HUES48 (cell line): ENCODE measurements around the gene HEY2.
"Not testable (repeated sequence)": the region's sequence is repeated elsewhere in the genome, so short reads cannot be mapped to it uniquely, and the experiment has no call there.

Source experiments
- H3K27ac ChIP-seq: one replicate; pipeline ENCODE4 v1.7.0; 2013; ENCODE audit warnings: low read depth, low read length, inconsistent platforms
- H3K27me3 ChIP-seq: 2 replicates; pipeline ENCODE4 v1.6.1; 2013; ENCODE audit warnings: mild to moderate bottlenecking, low read length; ENCODE audit not compliant: control insufficient read depth, insufficient read depth
- H3K36me3 ChIP-seq: 2 replicates; pipeline ENCODE4 v1.6.1; 2013; ENCODE audit warnings: low read length; ENCODE audit not compliant: control insufficient read depth, insufficient read depth
- H3K4me1 ChIP-seq: 2 replicates; pipeline ENCODE4 v1.6.1; 2013; ENCODE audit warnings: mild to moderate bottlenecking, low read length; ENCODE audit not compliant: control insufficient read depth, insufficient read depth
- H3K4me3 ChIP-seq: 2 replicates; pipeline ENCODE4 v1.5.1; 2013; ENCODE audit warnings: mild to moderate bottlenecking, low read depth, low read length
- H3K9ac ChIP-seq: 2 replicates; pipeline ENCODE4 v1.6.1; 2013; ENCODE audit warnings: mild to moderate bottlenecking, low read depth, low read length, moderate library complexity
- H3K9me3 ChIP-seq: 2 replicates; pipeline ENCODE4 v1.6.1; 2013; ENCODE audit warnings: low read length; ENCODE audit not compliant: control insufficient read depth, insufficient read depth

Gene HEY2

DNA sequence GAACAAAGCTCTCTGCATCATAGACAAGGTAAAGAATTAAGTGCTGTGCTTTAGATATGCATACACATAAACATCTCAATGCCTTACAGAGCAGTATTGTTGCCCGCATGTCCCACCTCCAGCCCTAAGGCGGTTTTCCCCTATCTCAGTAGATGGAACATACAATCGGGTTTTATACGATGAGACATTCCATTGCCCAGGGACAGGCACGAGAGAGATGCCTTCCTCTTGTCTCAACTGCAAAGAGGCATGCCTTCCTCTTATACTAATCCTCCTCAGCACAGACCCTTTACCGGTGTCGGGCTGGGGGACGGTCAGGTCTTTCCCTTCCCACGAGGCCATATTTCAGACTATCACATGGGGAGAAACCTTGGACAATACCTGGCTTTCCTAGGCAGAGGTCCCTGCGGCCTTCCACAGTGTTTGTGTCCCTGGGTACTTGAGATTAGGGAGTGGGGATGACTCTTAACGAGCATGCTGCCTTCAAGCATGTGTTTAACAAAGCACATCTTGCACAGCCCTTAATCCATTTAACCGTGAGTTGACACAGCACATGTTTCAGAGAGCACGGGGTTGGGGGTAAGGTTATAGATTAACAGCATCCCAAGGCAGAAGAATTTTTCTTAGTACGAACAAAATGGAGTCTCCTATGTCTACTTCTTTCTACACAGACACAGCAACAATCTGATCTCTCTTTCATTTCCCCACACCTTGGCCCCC is 26.8 kb downstream of the HEY2 start:
- H3K9ac ChIP-seq, H3K4me3 ChIP-seq, H3K27me3 ChIP-seq, H3K36me3 ChIP-seq, H3K27ac ChIP-seq, H3K9me3 ChIP-seq: not testable (repeated sequence)
- peaks cover 13% of the 10 kb centered on the region for H3K4me1 ChIP-seq

- Histone ChIP-seq H3K4me1 (peaks cover 11% of the 10 kb centered on the region; the same call in 1 of the 2 replicates), H3K27me3 (no peaks in the 10 kb centered on the region), H3K4me3 (peak overlapping the region; percentile 89), H3K27ac (no peak overlapping the region), H3K9me3 (no peaks in the 10 kb centered on the region), H3K9ac (peak overlapping the region; percentile 87), H3K36me3 (no peaks in the 10 kb centered on the region)
Observed at GRCh38 chr6:125779924-125780539, 30.6 kb downstream of the HEY2 start.

DNA sequence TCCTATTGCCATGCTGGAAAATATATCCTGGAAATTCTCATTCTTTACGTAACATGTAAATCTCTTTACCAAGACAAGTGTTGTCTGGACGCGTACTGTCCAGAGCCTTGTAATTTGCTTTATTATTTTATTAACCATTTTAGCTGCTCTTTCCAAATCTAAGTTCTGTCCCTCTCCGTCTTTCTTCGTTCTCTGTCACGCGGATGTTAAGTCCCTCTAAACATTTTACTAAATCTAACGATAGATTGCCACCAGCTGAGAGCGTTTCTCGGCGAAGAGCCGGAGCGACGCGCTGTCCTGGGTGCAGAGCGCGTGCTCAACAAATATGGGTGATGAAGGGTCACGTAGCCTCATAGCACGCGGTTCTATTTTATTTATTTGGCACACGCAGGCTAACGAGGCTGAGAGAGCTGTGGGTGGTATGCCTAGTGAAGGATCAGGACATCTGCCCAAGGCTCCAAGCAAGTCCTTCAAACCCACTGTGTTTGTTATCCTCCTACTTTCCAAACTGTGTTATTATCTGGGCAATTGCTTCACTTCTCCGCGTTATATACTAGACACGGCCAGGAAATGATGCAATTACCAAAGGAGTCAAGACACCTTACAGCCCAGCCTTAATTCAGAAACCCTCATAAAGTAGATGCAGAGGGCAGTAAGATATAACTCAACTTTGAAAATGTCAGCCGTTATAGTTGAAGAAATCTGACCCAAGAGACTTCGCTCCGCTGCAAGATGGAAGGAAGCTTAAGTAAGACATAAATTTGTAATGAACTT is 31.3 kb downstream of the HEY2 start:
- Histone ChIP-seq H3K9me3 (no peaks in the 10 kb centered on the region), H3K36me3 (no peaks in the 10 kb centered on the region), H3K9ac (peak overlapping the region; percentile 87), H3K4me1 (peaks cover 4% of the 10 kb centered on the region; the same call in 1 of the 2 replicates), H3K4me3 (peak overlapping the region; percentile 89), H3K27me3 (no peaks in the 10 kb centered on the region), H3K27ac (peak overlapping the region; percentile 36)

DNA sequence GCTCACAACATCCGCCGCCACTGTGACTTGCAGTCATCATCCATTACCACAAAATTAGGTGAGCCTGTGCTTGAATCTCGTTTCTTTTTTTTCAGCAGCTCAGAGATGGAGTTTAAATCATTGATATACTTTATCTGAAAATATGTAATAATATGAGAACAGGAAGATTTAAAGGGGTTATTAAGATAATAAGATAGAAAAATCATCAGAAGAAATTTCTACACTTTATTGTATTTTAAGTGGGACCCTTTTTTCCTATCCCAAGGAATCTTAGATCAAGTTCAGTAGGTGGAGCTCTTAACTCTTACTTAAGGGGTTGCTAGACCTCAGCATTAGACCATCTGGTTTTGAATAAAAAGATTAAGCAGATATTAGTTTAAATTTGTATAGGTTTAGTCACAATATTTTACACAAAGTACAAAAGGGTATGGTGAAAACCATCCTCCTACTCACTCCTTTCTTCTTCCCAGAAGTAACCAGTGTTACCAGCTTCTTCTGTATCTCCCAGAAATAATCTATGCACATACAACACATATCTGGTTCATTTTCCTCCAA is 32.0 kb downstream of the HEY2 start:
- Histone ChIP-seq H3K27ac (no peak overlapping the region), H3K9ac (peak overlapping the region; percentile 87), H3K9me3 (no peaks in the 10 kb centered on the region), H3K36me3 (no peaks in the 10 kb centered on the region), H3K4me3 (peak overlapping the region; percentile 89), H3K4me1 (peaks cover 4% of the 10 kb centered on the region; the same call in 1 of the 2 replicates), H3K27me3 (no peaks in the 10 kb centered on the region)

GRCh38 chr6:125784365-125784764 is 34.9 kb downstream of the HEY2 start:
- no peaks in the 10 kb centered on the region for H3K9me3 ChIP-seq
- no peak overlapping the region for H3K27ac ChIP-seq

GRCh38 chr6:125787791-125788190 is 38.4 kb downstream of the HEY2 start:
- Histone ChIP-seq H3K9ac (no peak overlapping the region), H3K4me3 (no peak overlapping the region), H3K4me1 (peaks cover 12% of the 10 kb centered on the region), H3K27me3 (peaks cover 6% of the 10 kb centered on the region; the same call in 1 of the 2 replicates), H3K27ac (no peak overlapping the region), H3K9me3 (no peaks in the 10 kb centered on the region), H3K36me3 (no peaks in the 10 kb centered on the region)

More at GRCh38 chr6:125784365-125784764, 34.9 kb downstream of the HEY2 start:
- no peak overlapping the region for H3K9ac ChIP-seq
- peaks cover 4% of the 10 kb centered on the region for H3K4me1 ChIP-seq
- no peaks in the 10 kb centered on the region for H3K36me3 ChIP-seq
- no peak overlapping the region for H3K4me3 ChIP-seq
- H3K27me3 ChIP-seq = no peaks in the 10 kb centered on the region

DNA sequence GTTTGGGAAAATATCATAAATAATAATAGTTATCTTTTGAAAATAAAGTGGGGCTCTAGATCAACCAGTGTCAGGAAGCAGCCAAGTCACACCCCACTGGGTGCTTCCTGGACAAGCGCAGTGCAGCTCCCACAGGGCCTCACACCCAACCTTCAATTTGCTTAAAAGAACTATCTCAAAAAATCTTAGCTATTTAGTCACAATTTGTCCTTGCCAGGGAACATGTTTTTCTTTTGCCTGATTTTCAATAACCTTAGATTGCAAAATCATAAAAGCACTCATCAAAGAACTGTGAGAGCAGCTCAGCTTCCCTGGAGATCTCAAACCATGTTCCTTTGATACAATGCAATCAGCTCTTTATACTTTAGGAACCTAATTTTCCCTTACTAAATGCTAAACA is 39.7 kb downstream of the HEY2 start:
- Histone ChIP-seq H3K9me3 (no peaks in the 10 kb centered on the region), H3K36me3 (no peaks in the 10 kb centered on the region), H3K4me3 (peak overlapping the region; percentile 87), H3K27me3 (peaks cover 6% of the 10 kb centered on the region; the same call in 1 of the 2 replicates), H3K4me1 (peaks cover 18% of the 10 kb centered on the region), H3K27ac (no peak overlapping the region), H3K9ac (no peak overlapping the region)

DNA sequence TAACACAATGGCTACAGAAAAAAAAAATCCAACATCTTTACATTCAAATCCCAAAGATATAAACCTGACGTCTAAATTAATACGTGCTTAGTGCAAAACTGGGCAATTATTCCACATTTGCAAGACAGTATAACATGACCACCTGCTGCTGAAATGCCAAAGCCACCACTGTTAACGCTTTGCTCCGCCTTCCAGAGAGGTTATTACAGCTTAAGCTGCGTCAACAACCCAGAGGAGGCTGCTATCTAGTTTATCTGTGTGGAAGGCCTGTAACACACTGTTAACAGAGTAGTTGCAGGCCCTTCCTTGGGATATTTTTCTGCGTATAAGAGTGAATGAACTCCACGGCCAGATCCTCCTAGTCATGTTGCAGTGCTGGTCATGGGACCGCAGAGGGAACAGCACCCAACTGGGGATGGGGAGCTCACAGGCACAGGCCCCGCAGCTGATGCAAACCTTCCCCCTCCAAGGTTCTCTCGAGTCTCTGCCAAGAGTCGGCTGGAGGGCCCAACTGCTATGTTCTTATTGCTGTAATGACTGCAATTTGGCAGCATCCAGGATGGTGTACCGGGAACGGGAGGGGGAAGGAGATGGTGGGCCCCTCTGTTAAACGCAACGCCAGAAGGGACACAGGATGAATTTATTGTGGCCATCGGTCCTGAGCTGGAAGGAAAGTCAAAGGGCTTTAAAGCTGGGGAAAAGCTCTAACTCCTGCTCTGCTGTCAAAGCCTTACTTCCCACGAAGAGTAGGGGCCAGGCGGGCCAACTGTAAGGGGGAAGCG is 40.3 kb downstream of the HEY2 start:
- H3K9me3 ChIP-seq = no peaks in the 10 kb centered on the region
- H3K4me1 ChIP-seq = peaks cover 18% of the 10 kb centered on the region
- H3K27ac ChIP-seq = peak overlapping the region; percentile 60
- no peaks in the 10 kb centered on the region for H3K36me3 ChIP-seq
- H3K9ac ChIP-seq = peak overlapping the region; percentile 65
- H3K4me3 ChIP-seq = peak overlapping the region; percentile 87
- peaks cover 6% of the 10 kb centered on the region; the same call in 1 of the 2 replicates for H3K27me3 ChIP-seq

- Histone ChIP-seq H3K9me3 (no peaks in the 10 kb centered on the region), H3K9ac (peak within 1 kb of the TSS; percentile 65), H3K4me1 (peaks cover 18% of the 10 kb centered on the region), H3K27me3 (peaks cover 6% of the 10 kb centered on the region; the same call in 1 of the 2 replicates), H3K27ac (peak within 1 kb of the TSS; percentile 60), H3K4me3 (peak within 1 kb of the TSS; percentile 87), H3K36me3 (no peaks in the 10 kb centered on the region)
Observed at GRCh38 chr6:125790358-125791150, 41.1 kb downstream of the HEY2 start, which contains the start of gene NCOA7. Gene NCOA7, plus strand, starts transcription at chr6:125790960. Its CDS starts 24,395 bp downstream, at chr6:125815355.
